ENCODE results near the gene KIRREL2.

The KIRREL2 gene

DNA sequence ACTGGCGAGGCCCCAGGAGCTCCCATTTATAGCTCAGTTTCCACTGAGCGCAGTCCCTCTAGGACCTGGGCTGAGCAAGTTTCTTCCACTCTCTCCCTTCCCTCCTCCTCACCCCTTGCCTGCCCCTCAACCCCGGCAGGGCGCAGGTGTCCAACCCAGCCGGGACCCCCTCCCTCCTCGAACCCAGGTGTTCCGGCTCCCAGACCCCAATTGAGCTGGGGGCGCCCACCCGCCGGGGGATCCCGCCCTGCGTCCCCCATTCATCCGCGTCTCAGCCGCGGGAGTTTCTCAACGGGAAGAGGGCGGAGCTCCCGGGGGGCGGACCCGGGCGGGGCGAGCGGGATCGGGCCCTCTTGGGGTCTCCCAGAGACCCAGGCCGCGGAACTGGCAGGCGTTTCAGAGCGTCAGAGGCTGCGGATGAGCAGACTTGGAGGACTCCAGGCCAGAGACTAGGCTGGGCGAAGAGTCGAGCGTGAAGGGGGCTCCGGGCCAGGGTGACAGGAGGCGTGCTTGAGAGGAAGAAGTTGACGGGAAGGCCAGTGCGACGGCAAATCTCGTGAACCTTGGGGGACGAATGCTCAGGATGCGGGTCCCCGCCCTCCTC is at the start of gene KIRREL2:
Gene KIRREL2 (plus strand): TSS at position 366 of the 604 bp plus-strand sequence. CDS start 209 bp downstream, at position 575.
- peak within 1 kb of the TSS; percentile 47 for H3K4me3 ChIP-seq (ENCODE audit: low read length)
- DNase-seq (ENCODE audit: low read depth), result no peak
- no peak for TF ChIP-seq CTCF (conservative IDR thresholded peaks at IDR 0.05; ENCODE audit: low read length)

- DNase-seq (ENCODE audit: low read depth), result no peak
- no peak overlapping the region for H3K4me3 ChIP-seq (ENCODE audit: low read length)
- TF ChIP-seq CTCF (conservative IDR thresholded peaks at IDR 0.05; ENCODE audit: low read length), result no peak
Measured at GRCh38 chr19:35807633-35808032, 49.1 kb upstream of the KIRREL2 start.

- no peak for TF ChIP-seq CTCF (conservative IDR thresholded peaks at IDR 0.05; ENCODE audit: low read length)
- no peak for DNase-seq (ENCODE audit: low read depth)
Measured at GRCh38 chr19:35811317-35812219, 45.1 kb upstream of the KIRREL2 start.

GRCh38 chr19:35812220-35813042 is 44.3 kb upstream of the KIRREL2 start, which contains the start of gene PRODH2:
TSS of gene PRODH2 (minus strand) at chr19:35812845. CDS start at chr19:35812805, 40 bp downstream.
- H3K4me3 ChIP-seq (ENCODE audit: low read length), result no peak within 1 kb of the TSS
- TF ChIP-seq CTCF (conservative IDR thresholded peaks at IDR 0.05; ENCODE audit: low read length), result no peak

More at GRCh38 chr19:35811317-35812219, 45.1 kb upstream of the KIRREL2 start:
- no peak overlapping the region for H3K4me3 ChIP-seq (ENCODE audit: low read length)

DNA sequence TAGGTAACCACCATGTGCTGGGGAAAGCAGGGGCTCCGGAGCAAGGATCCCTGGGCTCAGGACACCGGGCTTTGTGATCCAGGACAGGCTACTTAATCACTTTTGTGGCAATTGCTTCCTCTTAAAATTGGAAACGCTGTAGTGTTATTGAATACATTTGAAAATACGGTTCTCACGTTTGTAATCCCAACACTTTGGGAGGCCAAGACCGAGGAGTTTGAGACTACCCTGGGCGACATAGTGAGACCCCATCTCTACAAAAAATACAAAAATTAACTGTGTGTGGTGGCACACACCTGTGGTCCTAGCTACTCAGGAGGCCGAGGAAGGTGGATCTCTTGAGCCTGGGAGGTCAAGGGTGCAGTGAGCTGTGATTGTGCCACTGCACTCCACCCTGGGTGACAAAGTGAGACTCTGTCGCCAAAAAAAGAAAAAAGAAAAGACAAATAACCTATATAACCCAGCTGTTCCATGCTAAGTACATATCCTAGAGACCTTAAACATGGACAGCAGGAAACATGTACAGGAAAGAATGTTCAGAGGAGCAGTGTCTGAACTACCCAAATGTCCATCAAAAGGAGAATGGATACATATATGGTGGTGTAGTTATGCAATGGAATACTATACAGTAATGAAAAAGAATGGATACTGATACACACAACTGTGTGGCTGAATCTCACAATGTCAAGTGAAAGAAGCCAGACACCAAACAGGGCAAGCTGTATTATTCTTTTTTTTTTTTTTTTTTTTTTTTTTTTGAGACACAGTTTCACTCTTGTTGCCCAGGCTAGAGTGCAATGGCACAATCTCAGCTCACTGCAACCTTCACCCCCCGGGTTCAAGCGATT is 43.4 kb upstream of the KIRREL2 start:
- TF ChIP-seq CTCF (conservative IDR thresholded peaks at IDR 0.05; ENCODE audit: low read length), result no peak
- H3K4me3 ChIP-seq (ENCODE audit: low read length), result no peak overlapping the region
- no peak for DNase-seq (ENCODE audit: low read depth)

More at GRCh38 chr19:35812220-35813042, 44.3 kb upstream of the KIRREL2 start, which contains the start of gene PRODH2:
- DNase-seq (ENCODE audit: low read depth), result no peak

- DNase-seq (ENCODE audit: low read depth), result no peak
- H3K4me3 ChIP-seq (ENCODE audit: low read length), result no peak overlapping the region
- TF ChIP-seq CTCF (conservative IDR thresholded peaks at IDR 0.05; ENCODE audit: low read length), result no peak
Measured at GRCh38 chr19:35816262-35816661, 40.4 kb upstream of the KIRREL2 start.
